Spleen (tissue), 11 donors: Measurements from ENCODE around the gene RCN2. TPM values are rescaled to one million over a fixed set of nuclear protein-coding genes. Genes with fewer than 3 reads are reported as not detected.
"Not testable (repeated sequence)": the region's sequence is repeated elsewhere in the genome, so short reads cannot be mapped to it uniquely, and the experiment has no call there.

Source experiments
- DNase-seq: peaks from one replicate; pipeline ENCODE4 v3.0.0-alpha.2; 2020
- H3K27ac ChIP-seq, 8 donors: fragments of 200-600 bp; sonication (generic) in 7 of 8; 1 replicate in 4 of 8; 2 replicates in 4 of 8; pipeline versions ENCODE4 v1.5.0 to v1.8.0; 2016 to 2021; ENCODE audit warnings: inconsistent platforms in 4 of 8, mild to moderate bottlenecking in 4 of 8, moderate library complexity in 1 of 8
- H3K27me3 ChIP-seq, 7 donors: fragments of 200-600 bp; sonication (generic) in 6 of 7; replicated peaks in 1 of 7; 1 replicate in 4 of 7; 2 replicates in 3 of 7; pipeline versions ENCODE4 v1.5.0 to v1.8.0; 2016 to 2021; ENCODE audit warnings: inconsistent platforms in 3 of 7, mild to moderate bottlenecking in 1 of 7
- H3K36me3 ChIP-seq, 6 donors: fragments of 200-600 bp; sonication (generic) in 5 of 6; 1 replicate in 4 of 6; 2 replicates in 2 of 6; pipeline versions ENCODE4 v1.5.0 to v1.8.0; 2016 to 2021; ENCODE audit warnings: inconsistent platforms in 2 of 6
- H3K4me1 ChIP-seq, 6 donors: fragments of 200-600 bp; sonication (generic) in 5 of 6; 1 replicate in 3 of 6; 2 replicates in 3 of 6; pipeline versions ENCODE4 v1.5.0 to v1.8.0; 2016 to 2021; ENCODE audit warnings: inconsistent platforms in 3 of 6
- H3K4me3 ChIP-seq, 8 donors: fragments of 200-600 bp; sonication (generic) in 7 of 8; 1 replicate in 4 of 8; 2 replicates in 4 of 8; pipeline versions ENCODE4 v1.5.0 to v1.8.0; 2016 to 2021; ENCODE audit warnings: inconsistent platforms in 4 of 8, mild to moderate bottlenecking in 4 of 8, moderate library complexity in 2 of 8
- H3K9me3 ChIP-seq, 8 donors: fragments of 200-600 bp; sonication (generic) in 7 of 8; 1 replicate in 4 of 8; 2 replicates in 4 of 8; pipeline versions ENCODE4 v1.5.0 to v1.8.0; 2016 to 2021; ENCODE audit warnings: inconsistent platforms in 4 of 8
- CTCF ChIP-seq, 11 experiments: fragments of 200-600 bp in 7 of 11; fragments of 450-650 bp in 4 of 11; sonication (generic) in 4 of 11; IDR thresholded peaks in 8 of 11; conservative IDR thresholded peaks in 3 of 11; 1 replicate in 7 of 11; 2 replicates in 4 of 11; pipeline versions ENCODE4 v1.4.0 to v1.8.0; 2016 to 2021; ENCODE audit warnings: antibody characterized with exemption in 11 of 11, inconsistent platforms in 4 of 11, mild to moderate bottlenecking in 1 of 11
- POLR2A ChIP-seq, 3 donors: fragments of 450-650 bp; IDR thresholded peaks; one replicate each; pipeline ENCODE4 v1.5.1; 2017; ENCODE audit warnings: antibody characterized with exemption in 3 of 3, mild to moderate bottlenecking in 1 of 3
- POLR2AphosphoS5 ChIP-seq, 3 donors: sonication (generic); formaldehyde crosslinking; IDR thresholded peaks; one replicate each; pipeline ENCODE4 v1.5.1; 2017; ENCODE audit warnings: antibody characterized with exemption in 3 of 3
- WGBS, 5 donors: extraction: QIAGEN DNeasy Blood & Tissue Kit in 3 of 5; methylation state at CpG; one replicate each; pipeline versions ENCODE4 v1.1.5 to v1.1.7; 2013 to 2018; 5-methylcytosine and 5-hydroxymethylcytosine counted together
- intact Hi-C: fragments of 100-400 bp; cut with DNase I; formaldehyde crosslinking; loops from one replicate; pipeline ENCODE4 v1.15.0; 2023; ENCODE audit warnings: low total_unique reads
- polyA plus RNA-seq, 3 donors: library from polyadenylated mRNA; stranded (reverse); fragments of 200-250 nt; gene quantifications; one replicate each; pipeline ENCODE4 v1.2.1, GENCODE V29; 2013
- total RNA-seq, 7 donors: library from RNA; depleted of rRNA in 3 of 7; stranded (reverse); fragments of >200 nt in 3 of 7; fragmentation: NEBNext Ultra II Directional in 4 of 7; extraction: Animal tissue kit (Norgen Biotek cat#: 25700) in 4 of 7; gene quantifications; one replicate each; pipeline versions ENCODE4 v1.1.0 to v1.2.1, GENCODE V29; 2016 to 2021
- donor health status: healthy with polysubstance abuse.
- donor health status: DM: no; HTN: no; CAD: no; lungs with moderate emphysema.
- donor health status: DM: no; HTN: no; CAD: no.
- donor health status: Bipolar disorder and iron deficiency.
- donor health status: healthy.
- donor health status: DM: no; HTN: no; CAD: no.
- donor health status: DM: yes; HTN: yes; CAD: no.

The RCN2 gene
- total and polyA plus RNA-seq, 10 donors, result 24.6 to 38.3 (median 31.6) TPM

GRCh38 chr15:76962337-76963013, 30.9 kb downstream of the RCN2 start:
- intact Hi-C loops, result no loop called here
- TF ChIP-seq CTCF (IDR thresholded peaks at IDR 0.05 in 8 of 11, conservative IDR thresholded peaks at IDR 0.05 in 3 of 11), result no peak
- TF ChIP-seq POLR2AphosphoS5 (IDR thresholded peaks at IDR 0.05), result no peak
- no peak for TF ChIP-seq POLR2A (IDR thresholded peaks at IDR 0.05)
- H3K9me3 ChIP-seq, result no peaks in the 10 kb centered on the region
- H3K4me3 ChIP-seq, result no peak overlapping the region
- H3K36me3 ChIP-seq, result no peaks in the 10 kb centered on the region
- H3K27me3 ChIP-seq, result peaks cover 0 to 5% (median 0%) of the 10 kb centered on the region in 7 donors
- WGBS, 5 donors, result 67 to 83% (median 78%) methylated on average over 9 of the region's 9 CpGs
- no peak for DNase-seq
- H3K27ac ChIP-seq, result no peak overlapping the region
- no peaks in the 10 kb centered on the region for H3K4me1 ChIP-seq

GRCh38 chr15:76963596-76963995, 32.0 kb downstream of the RCN2 start:
- Histone ChIP-seq H3K9me3 (no peaks in the 10 kb centered on the region), H3K4me3 (no peak overlapping the region), H3K36me3 (no peaks in the 10 kb centered on the region), H3K27ac (no peak overlapping the region), H3K4me1 (no peaks in the 10 kb centered on the region), H3K27me3 (peaks cover 0 to 5% (median 0%) of the 10 kb centered on the region in 7 donors)
- intact Hi-C loops, result no loop called here
- TF ChIP-seq POLR2A (IDR thresholded peaks at IDR 0.05) (no peak), CTCF (IDR thresholded peaks at IDR 0.05 in 8 of 11, conservative IDR thresholded peaks at IDR 0.05 in 3 of 11) (no peak), POLR2AphosphoS5 (IDR thresholded peaks at IDR 0.05) (no peak)
- DNase-seq, result no peak
- 77 to 89% (median 86%) methylated on average over 9 of the region's 9 CpGs for WGBS, 5 donors

- Histone ChIP-seq H3K27ac (no peak overlapping the region), H3K4me1 (no peaks in the 10 kb centered on the region), H3K27me3 (peaks cover 0 to 5% (median 0%) of the 10 kb centered on the region in 7 donors), H3K9me3 (no peaks in the 10 kb centered on the region), H3K4me3 (no peak overlapping the region), H3K36me3 (no peaks in the 10 kb centered on the region)
- intact Hi-C loops, result no loop called here
- DNase-seq, result no peak
- WGBS, 5 donors, result 60 to 71% (median 68%) methylated on average over 5 of the region's 5 CpGs
- TF ChIP-seq POLR2A (IDR thresholded peaks at IDR 0.05) (no peak), POLR2AphosphoS5 (IDR thresholded peaks at IDR 0.05) (no peak), CTCF (IDR thresholded peaks at IDR 0.05 in 8 of 11, conservative IDR thresholded peaks at IDR 0.05 in 3 of 11) (no peak)
These were observed 32.6 kb downstream of the RCN2 start for GRCh38 chr15:76964157-76964556.

GRCh38 chr15:76966051-76966450, 34.5 kb downstream of the RCN2 start:
- H3K27ac ChIP-seq, DNase-seq, H3K4me3 ChIP-seq, H3K36me3 ChIP-seq, H3K9me3 ChIP-seq, H3K4me1 ChIP-seq, intact Hi-C loops, H3K27me3 ChIP-seq: not testable (repeated sequence)
- WGBS, 5 donors, result 75 to 92% (median 90%) methylated on average over 7 of the region's 7 CpGs
